Activated T-cell treated with anti-CD3 and anti-CD28 coated beads, Interleukin-2, amount 50 U/mL, for 4 hours (primary cell): ENCODE measurements around the gene REG4. TPM values are rescaled to one million over a fixed set of nuclear protein-coding genes. Genes with fewer than 3 reads are reported as not detected.
"Not testable (repeated sequence)": the region's sequence is repeated elsewhere in the genome, so short reads cannot be mapped to it uniquely, and the experiment has no call there.

Source experiments
- ATAC-seq, 2 donors: fragments of 200-7000 bp; cut with Tn5 transposase; one replicate each; pipeline ENCODE4 v1.10.0; 2021
- DNase-seq: peaks from one replicate; pipeline ENCODE4 v3.0.0-alpha.2; 2020
- H3K27me3 Mint-ChIP-seq: one replicate; pipeline ENCODE4 v1.8.0; 2021; ENCODE audit warnings: low read depth, mixed read lengths
- H3K36me3 Mint-ChIP-seq: one replicate; pipeline ENCODE4 v1.8.0; 2022; ENCODE audit warnings: mixed read lengths; ENCODE audit not compliant: insufficient read depth
- H3K4me1 Mint-ChIP-seq: one replicate; pipeline ENCODE4 v1.8.0; 2021; ENCODE audit warnings: low read depth, mixed read lengths
- H3K4me3 Mint-ChIP-seq: one replicate; pipeline ENCODE4 v1.8.0; 2021; ENCODE audit warnings: mild to moderate bottlenecking, moderate library complexity, mixed read lengths
- H3K9me3 Mint-ChIP-seq: one replicate; pipeline ENCODE4 v1.8.0; 2021; ENCODE audit warnings: mixed read lengths
- total RNA-seq, 3 donors: library from RNA; stranded (reverse); gene quantifications; one replicate each; pipeline ENCODE4 v1.2.1, GENCODE V29; 2021

The REG4 gene
- 1 to 10 TPM in 2 of 3 donors, under 1 TPM in 1; 0.49 to 2.3 (median 1.2) TPM for total RNA-seq

DNA sequence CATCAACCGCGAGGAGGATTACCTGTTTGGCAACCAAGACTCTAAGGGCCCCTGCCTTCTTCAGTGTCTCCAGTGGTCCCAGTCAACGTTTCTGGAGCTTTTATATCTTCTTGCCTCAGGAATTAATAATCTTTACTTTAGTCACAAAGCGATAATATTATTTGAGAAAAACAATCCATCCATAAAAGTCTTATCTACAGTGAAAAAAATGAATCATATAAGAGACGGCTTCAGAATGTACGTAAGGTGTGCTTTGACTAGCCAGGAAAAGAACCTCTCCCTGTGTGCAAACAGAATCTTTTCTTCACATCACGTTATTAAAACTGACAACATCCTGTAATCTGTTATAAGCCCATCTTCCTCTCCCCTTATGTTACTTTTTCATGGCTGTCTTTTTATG, at the start of gene REG4:
REG4 (minus strand) TSS at position 74 of the 400 bp plus-strand sequence. CDS start 2,691 bp downstream, outside the sequence.
- Mint-ChIP-seq H3K9me3 (no peaks in the 10 kb centered on the region), H3K36me3 (no peaks in the 10 kb centered on the region), H3K4me3 (no peak within 1 kb of the TSS), H3K27me3 (peaks cover 11% of the 10 kb centered on the region), H3K4me1 (peaks cover 4% of the 10 kb centered on the region)
- DNase-seq (no peak), ATAC-seq (no peak)

DNA sequence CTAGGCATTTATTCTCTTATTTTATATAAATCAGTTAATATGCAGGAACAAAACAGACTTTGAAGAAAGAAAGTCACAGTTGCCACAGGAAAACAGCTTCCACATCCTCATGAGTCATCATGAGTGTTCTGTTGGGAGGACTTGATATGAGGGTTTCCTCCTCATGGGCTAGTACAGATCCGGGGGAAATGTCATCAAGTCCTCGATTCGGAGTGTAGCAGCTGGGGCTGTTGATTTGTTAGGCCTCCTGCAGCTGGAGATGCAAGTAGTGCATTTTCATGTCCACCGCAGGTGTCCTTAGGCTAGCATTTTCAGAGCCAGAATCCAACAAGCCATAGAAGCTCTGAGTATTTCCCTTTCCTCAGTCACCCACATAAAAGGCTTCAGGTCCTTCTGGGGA, 48.4 kb upstream of the REG4 start:
- H3K4me3 Mint-ChIP-seq = no peak overlapping the region
- DNase-seq (no peak), ATAC-seq (no peak)
- H3K27me3 Mint-ChIP-seq = peaks cover 8% of the 10 kb centered on the region
- H3K36me3 Mint-ChIP-seq = no peaks in the 10 kb centered on the region
- H3K4me1 Mint-ChIP-seq = peaks cover 9% of the 10 kb centered on the region
- H3K9me3 Mint-ChIP-seq = no peaks in the 10 kb centered on the region

DNA sequence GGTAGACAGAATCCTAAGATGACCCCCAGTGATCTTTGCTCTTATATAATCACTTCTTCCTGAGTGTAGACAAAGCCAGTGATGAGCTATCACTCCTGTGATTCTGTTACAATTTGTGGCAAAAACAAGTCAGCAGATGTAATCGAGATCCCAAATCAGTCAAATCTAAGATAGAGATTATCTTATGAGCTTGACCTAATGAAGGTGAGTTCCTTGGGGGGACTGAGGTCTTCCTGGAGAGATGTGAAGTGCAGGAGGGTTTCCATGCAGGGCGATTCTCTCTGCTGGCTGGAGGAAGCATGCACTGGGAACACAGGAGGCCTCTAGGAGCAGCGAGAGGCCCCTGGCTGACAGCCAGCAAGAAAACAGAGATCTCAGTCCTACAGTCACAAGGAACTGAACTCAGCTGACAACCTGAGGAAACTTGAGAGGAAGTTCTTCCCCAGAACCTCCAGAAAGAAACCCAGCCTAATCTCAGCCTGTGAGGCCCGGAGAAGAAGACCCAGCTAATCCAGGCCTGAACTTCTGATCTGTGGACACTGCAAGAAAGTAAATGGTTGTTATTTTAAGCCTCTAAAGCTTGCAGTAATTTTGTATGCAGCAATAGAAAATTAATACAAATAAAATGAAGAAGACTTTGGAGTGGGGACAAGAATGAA, 47.4 kb upstream of the REG4 start:
- H3K36me3 Mint-ChIP-seq, ATAC-seq, H3K4me1 Mint-ChIP-seq, H3K27me3 Mint-ChIP-seq, DNase-seq, H3K9me3 Mint-ChIP-seq, H3K4me3 Mint-ChIP-seq: not testable (repeated sequence)

GRCh38 chr1:119858126-119858525, 46.9 kb upstream of the REG4 start:
- Mint-ChIP-seq H3K36me3 (no peaks in the 10 kb centered on the region), H3K4me1 (peaks cover 9% of the 10 kb centered on the region), H3K9me3 (no peaks in the 10 kb centered on the region), H3K27me3 (peaks cover 6% of the 10 kb centered on the region), H3K4me3 (no peak overlapping the region)
- DNase-seq = no peak
- ATAC-seq = no peak

DNA sequence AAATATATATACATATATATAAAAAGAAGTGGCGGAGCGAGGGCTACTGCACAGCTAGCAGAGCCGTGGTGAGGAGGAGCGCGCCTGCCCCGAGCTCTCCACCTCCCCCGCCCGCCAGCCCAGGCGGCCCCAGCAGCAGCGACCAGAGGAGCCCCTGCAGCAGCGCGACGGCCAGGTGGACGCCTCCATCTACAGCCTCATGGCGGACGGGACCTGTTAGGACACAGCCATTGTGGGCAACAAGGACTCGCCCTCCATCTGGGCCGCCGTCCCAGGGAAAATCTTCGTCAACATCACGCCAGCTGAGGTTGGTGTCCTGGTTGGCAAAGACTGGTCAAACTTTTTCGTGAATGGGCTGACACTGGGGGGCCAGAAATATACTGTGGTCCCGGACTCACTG, 41.9 kb upstream of the REG4 start:
- no peaks in the 10 kb centered on the region for H3K9me3 Mint-ChIP-seq
- H3K27me3 Mint-ChIP-seq = no peaks in the 10 kb centered on the region
- ATAC-seq = no peak
- no peak overlapping the region for H3K4me3 Mint-ChIP-seq
- no peaks in the 10 kb centered on the region for H3K36me3 Mint-ChIP-seq
- H3K4me1 Mint-ChIP-seq = no peaks in the 10 kb centered on the region
- DNase-seq = no peak

DNA sequence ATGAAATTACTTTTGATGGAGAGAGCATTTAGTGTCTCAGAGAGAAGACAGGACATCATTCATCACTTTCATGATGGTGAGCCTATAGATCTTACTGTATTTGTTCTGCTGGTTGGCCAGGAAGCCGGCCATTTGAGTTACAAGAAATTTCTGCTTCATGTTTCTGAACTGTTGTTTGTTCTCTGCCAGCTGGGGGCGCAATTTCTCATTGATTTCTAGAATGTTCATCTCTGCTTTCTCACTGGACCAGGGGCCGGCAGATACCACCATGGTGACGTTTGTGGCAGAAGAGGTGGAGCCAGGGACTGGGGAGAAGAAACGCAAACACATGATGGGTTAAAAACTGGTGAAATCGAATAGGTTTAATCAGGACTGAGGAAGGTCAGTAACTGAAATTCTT, 32.9 kb upstream of the REG4 start:
- ATAC-seq, H3K4me1 Mint-ChIP-seq, H3K9me3 Mint-ChIP-seq, H3K4me3 Mint-ChIP-seq, DNase-seq, H3K27me3 Mint-ChIP-seq, H3K36me3 Mint-ChIP-seq: not testable (repeated sequence)

GRCh38 chr1:119841306-119841705, 30.0 kb upstream of the REG4 start:
- no peaks in the 10 kb centered on the region for H3K36me3 Mint-ChIP-seq
- no peaks in the 10 kb centered on the region for H3K9me3 Mint-ChIP-seq

DNA sequence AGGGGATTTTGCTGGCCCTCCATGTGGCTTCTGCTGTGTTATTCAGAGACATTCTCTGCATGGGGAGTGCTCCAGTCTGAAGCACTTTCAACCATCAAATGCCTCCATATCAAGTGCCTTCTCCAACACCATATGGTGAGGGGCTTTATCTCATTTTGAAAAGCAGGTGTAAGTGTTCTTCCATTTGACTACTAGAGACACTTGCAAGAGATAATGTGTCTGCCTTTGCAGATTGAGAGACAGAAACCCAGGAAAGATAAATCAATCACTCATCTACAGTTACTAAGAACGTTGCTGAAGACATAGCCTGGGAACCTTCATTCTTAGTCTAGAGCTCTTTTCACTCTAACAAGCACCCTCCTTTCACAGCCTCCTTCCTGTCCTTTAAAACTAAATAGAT, 29.5 kb upstream of the REG4 start:
- Mint-ChIP-seq H3K4me1 (no peaks in the 10 kb centered on the region), H3K4me3 (no peak overlapping the region), H3K9me3 (no peaks in the 10 kb centered on the region), H3K27me3 (peaks cover 12% of the 10 kb centered on the region), H3K36me3 (no peaks in the 10 kb centered on the region)
- no peak for ATAC-seq
- DNase-seq = no peak

More at GRCh38 chr1:119841306-119841705, 30.0 kb upstream of the REG4 start:
- Mint-ChIP-seq H3K27me3 (peaks cover 7% of the 10 kb centered on the region), H3K4me1 (no peaks in the 10 kb centered on the region), H3K4me3 (no peak overlapping the region)
- no peak for ATAC-seq
- no peak for DNase-seq

- ATAC-seq = no peak
- Mint-ChIP-seq H3K36me3 (no peaks in the 10 kb centered on the region), H3K4me1 (no peaks in the 10 kb centered on the region), H3K4me3 (no peak overlapping the region), H3K9me3 (no peaks in the 10 kb centered on the region), H3K27me3 (peaks cover 15% of the 10 kb centered on the region)
- no peak for DNase-seq
These were observed 27.0 kb upstream of the REG4 start for GRCh38 chr1:119838236-119838635.

- Mint-ChIP-seq H3K36me3 (no peaks in the 10 kb centered on the region), H3K4me3 (no peak overlapping the region), H3K27me3 (peaks cover 19% of the 10 kb centered on the region), H3K4me1 (no peaks in the 10 kb centered on the region), H3K9me3 (peaks cover 7% of the 10 kb centered on the region)
- ATAC-seq (no peak), DNase-seq (no peak)
These were observed 23.7 kb upstream of the REG4 start for GRCh38 chr1:119834990-119835389.

DNA sequence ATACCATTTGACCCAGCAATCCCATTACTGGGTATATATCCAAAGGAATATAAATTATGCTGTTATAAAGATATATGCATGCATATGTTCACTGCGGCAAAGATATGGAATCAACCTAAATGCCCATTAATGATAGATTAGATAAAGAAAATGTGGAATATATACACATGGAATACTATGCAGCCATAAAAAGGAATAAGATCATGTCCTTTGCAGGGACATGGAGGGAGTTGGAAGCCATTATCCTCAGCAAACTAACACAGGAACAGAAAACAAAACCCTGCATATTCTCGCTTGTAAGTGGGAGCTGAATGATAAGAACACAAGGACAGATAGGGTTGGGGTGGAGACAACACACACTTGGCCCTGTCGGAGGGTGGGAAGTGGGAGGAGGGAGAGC, 19.8 kb upstream of the REG4 start:
- ATAC-seq (no peak), DNase-seq (no peak)
- no peak overlapping the region for H3K4me3 Mint-ChIP-seq
- peaks cover 7% of the 10 kb centered on the region for H3K9me3 Mint-ChIP-seq
- peaks cover 14% of the 10 kb centered on the region for H3K27me3 Mint-ChIP-seq
- H3K4me1 Mint-ChIP-seq = no peaks in the 10 kb centered on the region
- H3K36me3 Mint-ChIP-seq = no peaks in the 10 kb centered on the region

GRCh38 chr1:119829625-119830024, 18.4 kb upstream of the REG4 start:
- no peak overlapping the region for H3K4me3 Mint-ChIP-seq
- H3K9me3 Mint-ChIP-seq = peaks cover 7% of the 10 kb centered on the region
- DNase-seq (no peak), ATAC-seq (no peak)
- H3K4me1 Mint-ChIP-seq = no peaks in the 10 kb centered on the region
- H3K27me3 Mint-ChIP-seq = peaks cover 12% of the 10 kb centered on the region
- no peaks in the 10 kb centered on the region for H3K36me3 Mint-ChIP-seq

- ATAC-seq, H3K36me3 Mint-ChIP-seq, H3K4me1 Mint-ChIP-seq, DNase-seq, H3K9me3 Mint-ChIP-seq, H3K4me3 Mint-ChIP-seq: not testable (repeated sequence)
- peaks cover 15% of the 10 kb centered on the region for H3K27me3 Mint-ChIP-seq
These were observed 17.7 kb upstream of the REG4 start for GRCh38 chr1:119829006-119829405.

DNA sequence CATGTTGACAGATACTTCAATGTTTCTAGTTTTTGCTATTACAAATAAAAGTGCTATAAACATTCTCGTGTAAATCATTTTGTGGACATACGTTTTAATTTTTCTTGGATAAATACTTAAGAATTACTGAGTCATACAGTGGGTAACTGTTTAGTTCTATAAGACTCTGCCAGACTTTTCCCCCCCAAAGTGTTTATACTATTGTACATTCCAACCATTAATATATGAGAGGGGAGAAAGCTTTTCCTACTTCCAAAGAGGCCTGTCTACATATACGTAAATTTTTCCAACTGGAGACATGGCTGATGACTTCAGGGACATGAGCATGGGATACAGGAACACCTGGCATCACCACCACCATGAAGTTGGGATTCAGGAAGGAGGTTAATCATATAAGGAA, 17.0 kb upstream of the REG4 start:
- H3K4me1 Mint-ChIP-seq = no peaks in the 10 kb centered on the region
- H3K27me3 Mint-ChIP-seq = peaks cover 22% of the 10 kb centered on the region
- no peak overlapping the region for H3K4me3 Mint-ChIP-seq
- H3K9me3 Mint-ChIP-seq = peaks cover 7% of the 10 kb centered on the region
- no peaks in the 10 kb centered on the region for H3K36me3 Mint-ChIP-seq
- ATAC-seq (no peak), DNase-seq (no peak)

DNA sequence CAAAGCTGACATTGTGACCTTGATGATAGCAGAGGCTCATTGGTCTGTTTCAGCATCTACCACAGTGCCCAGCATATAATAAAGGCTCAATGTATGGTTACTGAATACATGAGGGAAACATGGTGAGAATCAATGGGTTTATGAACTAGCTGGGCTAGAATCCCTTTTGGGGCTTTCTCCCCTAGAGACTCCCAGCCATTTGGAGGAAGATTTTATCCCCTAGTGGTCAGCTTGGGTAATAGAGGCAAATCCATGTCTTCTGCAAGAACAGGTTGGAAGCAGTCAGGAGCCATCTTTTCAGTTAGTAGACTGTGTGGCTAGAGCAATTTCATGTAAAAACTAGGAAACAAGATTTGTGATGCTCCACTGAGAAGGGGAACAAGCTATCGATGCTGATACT, 15.8 kb upstream of the REG4 start:
- no peak for DNase-seq
- Mint-ChIP-seq H3K9me3 (peaks cover 7% of the 10 kb centered on the region), H3K36me3 (no peaks in the 10 kb centered on the region), H3K4me1 (no peaks in the 10 kb centered on the region), H3K4me3 (no peak overlapping the region), H3K27me3 (peaks cover 26% of the 10 kb centered on the region)
- no peak for ATAC-seq
